Adrenal gland (tissue), 12 donors: ENCODE results near the gene AGBL4. TPM values are rescaled to one million over a fixed set of nuclear protein-coding genes. Genes with fewer than 3 reads are reported as not detected.

Experiments used
- DNase-seq, 7 donors: peaks; one replicate each; pipeline ENCODE4 v3.0.0-alpha.2; 2019 to 2020
- H3K27ac ChIP-seq, 5 donors: fragments of 200-600 bp; sonication (generic) in 4 of 5; 1 replicate in 3 of 5; 2 replicates in 2 of 5; pipeline versions ENCODE4 v1.5.1 to v1.8.0; 2016 to 2020; ENCODE audit warnings: mild to moderate bottlenecking in 1 of 5
- H3K27me3 ChIP-seq: fragments of 200-600 bp; 2 replicates; pipeline ENCODE4 v1.8.0; 2021
- H3K36me3 ChIP-seq, 2 donors: fragments of 200-600 bp; replicated peaks in 1 of 2; 1 replicate in 1 of 2; 2 replicates in 1 of 2; pipeline versions ENCODE4 v1.5.1 to v1.8.0; 2018 to 2022
- H3K4me1 ChIP-seq, 2 donors: fragments of 200-600 bp; replicated peaks in 1 of 2; 1 replicate in 1 of 2; 2 replicates in 1 of 2; pipeline versions ENCODE4 v1.5.1 to v1.8.0; 2018 to 2021
- H3K4me3 ChIP-seq, 4 donors: fragments of 200-600 bp; sonication (generic) in 3 of 4; one replicate each; pipeline ENCODE4 v1.5.1; 2016 to 2018
- H3K9me3 ChIP-seq, 3 donors: fragments of 200-600 bp; sonication (generic) in 1 of 3; replicated peaks in 1 of 3; 1 replicate in 2 of 3; 2 replicates in 1 of 3; pipeline versions ENCODE4 v1.5.1 to v1.8.0; 2016 to 2021
- POLR2A ChIP-seq, 2 donors: fragments of 450-650 bp; IDR thresholded peaks; one replicate each; pipeline ENCODE4 v1.6.1; 2017; ENCODE audit warnings: antibody characterized with exemption in 2 of 2, mild to moderate bottlenecking in 2 of 2, moderate library complexity in 1 of 2
- WGBS, 4 donors: extraction: QIAGEN DNeasy Blood & Tissue Kit in 2 of 4; methylation state at CpG; one replicate each; pipeline versions ENCODE4 v1.1.5 to v1.1.7; 2013 to 2017; 5-methylcytosine and 5-hydroxymethylcytosine counted together
- intact Hi-C, 2 donors: fragments of 100-400 bp; cut with DNase I; formaldehyde crosslinking; loops; one replicate each; pipeline versions ENCODE4 v1.14.1 to v1.15.0; 2022 to 2023
- polyA plus RNA-seq, 3 donors: library from polyadenylated mRNA; stranded (reverse); fragments of 200-250 nt in 2 of 3; fragments of 350-450 nt in 1 of 3; fragmentation: Illumina TruSeq in 1 of 3; extraction: RNeasy Lipid Tissue Mini Kit (QIAGEN cat#74804) in 1 of 3; gene quantifications; one replicate each; pipeline ENCODE4 v1.2.3, GENCODE V29; 2013 to 2014
- total RNA-seq, 9 donors: library from RNA; depleted of rRNA in 4 of 9; stranded (reverse); fragments of >200 nt in 4 of 9; fragments of 120-200 nt in 1 of 9; fragmentation: NEBNext Ultra II Directional in 1 of 9; extraction: Animal tissue kit (Norgen Biotek cat#: 25700) in 1 of 9; gene quantifications; one replicate each; pipeline versions ENCODE4 v1.1.0 to v1.2.4, GENCODE V29; 2013 to 2023
- TF ChIP-seq, protein P1 (sequence below), 6 experiments: fragments of 450-650 bp in 4 of 6; fragments of 200-600 bp in 2 of 6; sonication (generic) in 1 of 6; IDR thresholded peaks; 1 replicate in 5 of 6; 2 replicates in 1 of 6; pipeline versions ENCODE4 v1.5.1 to v1.8.0; 2016 to 2021; ENCODE audit warnings: antibody characterized with exemption in 6 of 6, mild to moderate bottlenecking in 2 of 6, moderate library complexity in 1 of 6
- donor health status: healthy with polysubstance abuse.
- donor health status: Bipolar disorder and iron deficiency.
- donor health status: DM: yes; HTN: yes; CAD: no.
- donor health status: DM: no; HTN: no; CAD: no.
- donor health status: DM: no; HTN: no; CAD: no.
- donor health status: DM: yes; HTN: yes; CAD: no.

Gene AGBL4
- total and polyA plus RNA-seq, 12 donors: 0.10 to 1.9 (median 0.80) TPM; not detected in 2

DNA sequence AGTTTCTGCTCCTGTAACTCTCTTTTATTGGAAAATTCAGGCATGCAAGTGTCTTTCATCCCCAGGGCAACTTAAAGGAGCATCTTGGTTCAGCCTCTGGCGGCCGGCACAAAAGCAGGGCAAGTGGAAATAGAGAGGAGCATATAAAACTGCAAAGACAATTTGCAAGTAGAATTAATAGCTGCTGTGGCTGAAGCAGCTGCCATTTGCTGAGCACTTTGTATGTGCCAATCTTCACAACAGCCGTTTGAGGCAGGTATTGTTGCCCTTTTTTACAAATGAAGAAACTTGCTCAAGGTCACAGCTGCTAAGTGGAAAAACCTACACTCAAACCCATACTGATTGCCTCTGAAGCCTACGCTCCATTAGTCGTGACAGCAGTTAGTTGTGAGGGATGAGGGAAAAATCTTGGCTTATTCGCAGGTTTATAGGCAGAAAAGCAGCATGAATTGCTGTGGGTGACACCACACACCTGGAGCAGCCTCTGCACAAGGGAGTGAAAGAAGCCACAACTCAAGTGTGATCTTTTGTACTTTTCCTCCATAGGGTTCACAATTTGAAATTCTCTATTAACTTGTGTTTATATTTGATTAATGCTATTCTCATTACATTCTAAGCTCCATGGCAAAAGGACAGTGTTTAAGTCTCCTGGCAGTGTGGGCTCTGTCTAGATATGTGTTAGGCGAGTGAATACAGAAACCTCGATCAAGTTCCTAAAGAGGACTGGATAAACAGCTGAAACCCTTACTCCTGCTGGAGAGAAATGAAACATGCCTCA, 1148.0 kb downstream of the AGBL4 start:
- DNase-seq: no peak
- Histone ChIP-seq H3K27ac (peak overlapping the region in 1 of 5 donors; percentile 17), H3K4me1 (peaks cover 6 to 22% of the 10 kb centered on the region in 2 donors), H3K9me3 (no peaks in the 10 kb centered on the region), H3K27me3 (no peaks in the 10 kb centered on the region), H3K36me3 (no peaks in the 10 kb centered on the region), H3K4me3 (no peak overlapping the region)
- 64 to 81% (median 74%) methylated on average over 8 of the region's 8 CpGs for WGBS, 4 donors
- no peak for TF ChIP-seq POLR2A (IDR thresholded peaks at IDR 0.05)
- TF ChIP-seq, protein P1, sequence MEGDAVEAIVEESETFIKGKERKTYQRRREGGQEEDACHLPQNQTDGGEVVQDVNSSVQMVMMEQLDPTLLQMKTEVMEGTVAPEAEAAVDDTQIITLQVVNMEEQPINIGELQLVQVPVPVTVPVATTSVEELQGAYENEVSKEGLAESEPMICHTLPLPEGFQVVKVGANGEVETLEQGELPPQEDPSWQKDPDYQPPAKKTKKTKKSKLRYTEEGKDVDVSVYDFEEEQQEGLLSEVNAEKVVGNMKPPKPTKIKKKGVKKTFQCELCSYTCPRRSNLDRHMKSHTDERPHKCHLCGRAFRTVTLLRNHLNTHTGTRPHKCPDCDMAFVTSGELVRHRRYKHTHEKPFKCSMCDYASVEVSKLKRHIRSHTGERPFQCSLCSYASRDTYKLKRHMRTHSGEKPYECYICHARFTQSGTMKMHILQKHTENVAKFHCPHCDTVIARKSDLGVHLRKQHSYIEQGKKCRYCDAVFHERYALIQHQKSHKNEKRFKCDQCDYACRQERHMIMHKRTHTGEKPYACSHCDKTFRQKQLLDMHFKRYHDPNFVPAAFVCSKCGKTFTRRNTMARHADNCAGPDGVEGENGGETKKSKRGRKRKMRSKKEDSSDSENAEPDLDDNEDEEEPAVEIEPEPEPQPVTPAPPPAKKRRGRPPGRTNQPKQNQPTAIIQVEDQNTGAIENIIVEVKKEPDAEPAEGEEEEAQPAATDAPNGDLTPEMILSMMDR (IDR thresholded peaks at IDR 0.05): peak in 1 of 6 experiments; percentile 13
- intact Hi-C loops: no loop called here

DNA sequence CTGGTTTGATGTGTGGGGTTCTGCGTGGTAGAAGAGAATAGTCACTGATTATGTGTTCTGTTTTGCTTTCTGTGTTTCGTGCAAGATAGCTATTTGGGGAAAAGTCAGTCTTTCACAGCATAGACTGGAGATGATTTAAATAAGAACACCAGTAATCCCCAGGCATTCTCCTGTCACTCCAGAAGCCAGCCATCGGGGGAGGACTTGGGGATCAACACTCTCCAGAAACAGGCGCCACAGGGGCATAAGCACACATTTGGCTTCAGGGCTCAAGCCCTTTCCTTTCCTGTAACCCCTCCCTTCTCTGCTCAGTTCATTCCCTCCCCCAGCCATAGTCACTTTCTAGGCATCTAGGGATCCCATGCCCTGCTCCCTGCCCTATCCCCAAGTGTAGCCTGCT, 1149.8 kb downstream of the AGBL4 start:
- 78 to 84% (median 84%) methylated on average over 4 of the region's 4 CpGs for WGBS, 4 donors
- Histone ChIP-seq H3K36me3 (no peaks in the 10 kb centered on the region), H3K27ac (peak overlapping the region in 1 of 5 donors; percentile 20), H3K4me3 (no peak overlapping the region), H3K9me3 (no peaks in the 10 kb centered on the region), H3K4me1 (peaks cover 6 to 18% of the 10 kb centered on the region in 2 donors), H3K27me3 (no peaks in the 10 kb centered on the region)
- intact Hi-C loops: no loop called here
- no peak for DNase-seq
- TF ChIP-seq, protein P1 (IDR thresholded peaks at IDR 0.05): no peak
- no peak for TF ChIP-seq POLR2A (IDR thresholded peaks at IDR 0.05)

DNA sequence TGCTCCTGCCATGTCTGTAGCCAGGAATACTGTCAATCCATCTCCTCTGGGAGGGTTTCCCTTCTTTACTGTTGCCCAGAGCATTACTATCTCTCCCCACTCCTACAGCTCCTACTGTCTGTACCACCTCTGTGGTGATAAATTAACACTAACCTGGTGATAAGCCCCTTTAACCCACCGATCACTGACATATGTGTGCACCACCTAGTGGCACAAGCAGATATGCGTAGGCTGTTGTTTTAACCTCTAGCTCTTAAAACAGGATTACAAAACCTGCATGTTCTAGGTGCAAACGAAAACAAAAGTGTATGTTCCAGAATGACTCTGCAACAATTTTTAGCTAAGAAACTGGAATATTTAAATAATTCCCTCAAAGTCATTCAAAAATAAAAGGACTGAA, 1153.2 kb downstream of the AGBL4 start:
- no peak for DNase-seq
- WGBS, 4 donors: 18 to 24% (median 23%) methylated on average over 3 of the region's 3 CpGs
- intact Hi-C loops: no loop called here
- Histone ChIP-seq H3K9me3 (no peaks in the 10 kb centered on the region), H3K4me1 (peaks cover 0 to 2% of the 10 kb centered on the region in 2 donors), H3K27me3 (no peaks in the 10 kb centered on the region), H3K27ac (no peak overlapping the region), H3K36me3 (no peaks in the 10 kb centered on the region), H3K4me3 (no peak overlapping the region)
- TF ChIP-seq, protein P1 (IDR thresholded peaks at IDR 0.05): peak; percentile 18 to 48 (median 40)
- no peak for TF ChIP-seq POLR2A (IDR thresholded peaks at IDR 0.05)

DNA sequence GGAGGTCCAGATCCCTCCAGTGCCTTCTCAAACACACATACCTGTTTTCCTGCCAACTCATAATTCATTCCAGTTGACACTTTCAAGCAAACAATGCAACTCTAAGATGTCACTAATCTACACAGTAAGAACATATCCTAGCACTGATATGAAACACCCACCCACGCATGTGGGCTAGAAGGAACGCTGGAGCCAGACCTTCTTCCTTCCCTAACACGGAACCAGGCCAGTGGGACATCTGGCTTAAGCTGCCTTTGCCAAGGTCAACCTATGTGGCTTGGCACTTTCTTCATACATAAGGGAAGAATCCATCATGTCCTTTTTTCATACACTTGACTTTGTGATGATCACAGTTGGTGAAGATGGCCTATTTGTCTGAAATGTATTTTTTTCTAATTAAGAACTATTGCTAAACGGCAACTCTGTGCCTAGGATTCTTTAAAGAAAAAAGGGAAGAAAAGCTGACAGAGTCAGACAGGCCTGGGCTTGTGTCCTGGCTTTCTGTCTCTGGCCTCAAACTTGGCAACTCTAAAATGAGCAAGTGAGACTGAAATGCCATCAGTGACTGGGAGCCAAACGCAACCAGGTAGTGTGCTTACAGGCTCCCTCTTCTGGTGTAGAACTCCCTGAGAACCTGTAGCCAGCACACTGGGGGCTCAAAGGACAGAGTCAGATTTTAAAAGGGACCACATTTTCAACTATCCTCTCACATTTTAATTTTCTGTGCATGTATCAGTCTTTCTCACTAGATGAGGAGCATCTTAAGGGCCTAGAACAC, 1154.4 kb downstream of the AGBL4 start:
- H3K4me3 ChIP-seq: no peak overlapping the region
- intact Hi-C loops: no loop called here
- no peak for TF ChIP-seq POLR2A (IDR thresholded peaks at IDR 0.05)
- TF ChIP-seq, protein P1 (IDR thresholded peaks at IDR 0.05): no peak
- H3K27me3 ChIP-seq: no peaks in the 10 kb centered on the region
- no peaks in the 10 kb centered on the region for H3K4me1 ChIP-seq
- no peaks in the 10 kb centered on the region for H3K9me3 ChIP-seq
- 80 to 86% (median 82%) methylated on average over 5 of the region's 5 CpGs for WGBS, 4 donors
- H3K36me3 ChIP-seq: no peaks in the 10 kb centered on the region
- DNase-seq: no peak
- H3K27ac ChIP-seq: no peak overlapping the region
